GM12891 (cell line): ENCODE data around the gene ARHGEF6.

Experiments used
- POLR2A ChIP-seq: IDR thresholded peaks from 2 replicates; pipeline ENCODE4 v1.6.1; 2011; ENCODE audit warnings: low read depth, low read length, control low read depth
- SPI1 ChIP-seq: IDR thresholded peaks from 2 replicates; pipeline ENCODE4 v1.6.1; 2011; ENCODE audit warnings: low read depth, low read length, control low read depth
- TAF1 ChIP-seq: IDR thresholded peaks from 2 replicates; pipeline ENCODE4 v1.6.1; 2011; ENCODE audit warnings: low read depth, low read length, control low read depth

GRCh38 chrX:136623396-136623795, 157.3 kb downstream of the ARHGEF6 start:
- TF ChIP-seq POLR2A (no peak), TAF1 (no peak), SPI1 (no peak)
